ENCODE results near the gene PPA1.

The PPA1 gene

DNA sequence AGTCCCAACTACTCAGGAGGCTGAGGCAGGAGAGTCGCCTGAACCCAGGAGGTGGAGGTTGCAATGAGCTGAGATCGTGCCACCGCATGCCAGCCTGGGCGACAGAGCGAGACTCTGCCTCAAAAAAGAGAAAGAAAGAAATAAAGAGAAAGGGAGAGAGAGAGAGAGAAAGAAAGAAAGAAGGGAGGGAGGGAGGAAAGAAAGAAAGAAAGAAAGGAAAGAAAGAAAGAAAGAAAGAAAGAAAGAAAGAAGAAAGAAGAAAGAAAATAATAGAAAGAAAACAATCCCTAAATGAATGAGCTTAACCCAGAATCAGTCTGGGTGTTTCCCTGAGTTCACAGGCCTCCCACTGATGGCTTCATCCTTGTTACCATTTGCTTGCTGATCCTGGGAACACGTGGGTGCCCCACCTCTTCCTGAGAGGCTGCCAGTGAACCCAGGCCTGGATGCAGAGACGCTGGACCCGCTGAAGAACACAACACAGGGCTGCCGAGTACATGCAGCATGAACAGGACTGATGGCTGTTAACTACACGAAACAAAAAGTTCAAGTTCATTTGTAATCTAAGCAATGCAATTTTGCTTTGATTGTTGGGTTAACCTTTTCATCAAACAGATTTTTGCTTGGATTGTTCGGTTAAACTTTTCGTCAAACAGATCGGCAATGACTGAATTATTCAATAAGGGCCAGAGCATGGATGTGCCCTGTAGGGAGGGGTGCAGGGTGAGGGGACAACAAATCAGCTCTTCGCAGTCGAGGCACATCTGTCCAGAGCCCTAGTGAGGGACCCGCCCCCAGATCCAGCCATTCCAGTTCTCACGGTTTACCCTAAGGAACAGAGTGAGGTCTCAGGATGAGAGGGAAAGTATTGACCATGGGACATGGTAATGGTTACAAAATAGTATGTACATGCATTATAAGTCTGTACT is 39.0 kb upstream of the PPA1 start:
- no peaks in the 10 kb centered on the region for H3K36me3 ChIP-seq (ENCODE audit: insufficient read depth, low read length)
- H3K9me2 ChIP-seq (replicated peaks; ENCODE audit: low read depth, low read length): no peaks in the 10 kb centered on the region
- peaks cover under 1% of the 10 kb centered on the region for H3K4me1 ChIP-seq (ENCODE audit: insufficient read depth, low read length, poor library complexity, severe bottlenecking)
- H3K27me3 ChIP-seq (ENCODE audit: insufficient read depth, low read length, poor library complexity, severe bottlenecking): no peaks in the 10 kb centered on the region
- no peaks in the 10 kb centered on the region for H3K9me3 ChIP-seq (ENCODE audit: insufficient read depth, low read depth, low read length)
- H3K4me2 ChIP-seq (ENCODE audit: low read depth, low read length, poor library complexity, severe bottlenecking): peak overlapping the region; percentile 67
- H3K4me3 ChIP-seq (ENCODE audit: low read length, poor library complexity, severe bottlenecking): peak overlapping the region; percentile 54
- H3K9ac ChIP-seq (ENCODE audit: low read depth, low read length, poor library complexity, severe bottlenecking): no peak overlapping the region
- H3F3A ChIP-seq (ENCODE audit: low read depth): no peaks in the 10 kb centered on the region
- no peaks in the 10 kb centered on the region for H4K20me1 ChIP-seq (ENCODE audit: insufficient read depth, low read length, poor library complexity, severe bottlenecking)
- H3K79me2 ChIP-seq (ENCODE audit: insufficient read depth, low read length): no peaks in the 10 kb centered on the region
- TF ChIP-seq EZH2phosphoT487 (IDR thresholded peaks at IDR 0.05; ENCODE audit: borderline replicate concordance): no peak
- TF ChIP-seq, protein P1, sequence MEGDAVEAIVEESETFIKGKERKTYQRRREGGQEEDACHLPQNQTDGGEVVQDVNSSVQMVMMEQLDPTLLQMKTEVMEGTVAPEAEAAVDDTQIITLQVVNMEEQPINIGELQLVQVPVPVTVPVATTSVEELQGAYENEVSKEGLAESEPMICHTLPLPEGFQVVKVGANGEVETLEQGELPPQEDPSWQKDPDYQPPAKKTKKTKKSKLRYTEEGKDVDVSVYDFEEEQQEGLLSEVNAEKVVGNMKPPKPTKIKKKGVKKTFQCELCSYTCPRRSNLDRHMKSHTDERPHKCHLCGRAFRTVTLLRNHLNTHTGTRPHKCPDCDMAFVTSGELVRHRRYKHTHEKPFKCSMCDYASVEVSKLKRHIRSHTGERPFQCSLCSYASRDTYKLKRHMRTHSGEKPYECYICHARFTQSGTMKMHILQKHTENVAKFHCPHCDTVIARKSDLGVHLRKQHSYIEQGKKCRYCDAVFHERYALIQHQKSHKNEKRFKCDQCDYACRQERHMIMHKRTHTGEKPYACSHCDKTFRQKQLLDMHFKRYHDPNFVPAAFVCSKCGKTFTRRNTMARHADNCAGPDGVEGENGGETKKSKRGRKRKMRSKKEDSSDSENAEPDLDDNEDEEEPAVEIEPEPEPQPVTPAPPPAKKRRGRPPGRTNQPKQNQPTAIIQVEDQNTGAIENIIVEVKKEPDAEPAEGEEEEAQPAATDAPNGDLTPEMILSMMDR (conservative IDR thresholded peaks at IDR 0.05; ENCODE audit: low read length): no peak
- H2AFZ ChIP-seq (ENCODE audit: low read length): peak overlapping the region; percentile 88; the same call in 1 of the 2 replicates

DNA sequence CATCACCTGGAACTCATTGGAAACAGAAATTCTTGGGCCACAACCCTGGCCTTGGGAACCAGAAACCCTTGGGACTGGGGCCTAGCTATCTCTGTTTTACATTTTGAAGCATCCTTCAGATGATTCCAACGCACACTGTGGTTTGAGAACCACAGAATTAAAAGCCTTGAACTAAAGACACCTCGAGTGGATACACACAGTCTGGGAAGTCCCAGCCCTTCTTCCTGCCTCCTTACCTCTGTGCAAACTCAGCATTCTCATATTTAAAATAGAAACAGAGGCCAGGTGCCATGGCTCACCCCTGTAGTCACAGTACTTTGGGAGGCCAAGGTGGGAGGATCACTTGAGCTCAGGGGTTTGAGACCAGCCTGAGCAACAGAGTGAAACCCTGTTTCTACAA is 37.7 kb upstream of the PPA1 start:
- Histone ChIP-seq H2AFZ (ENCODE audit: low read length) (no peak overlapping the region), H4K20me1 (ENCODE audit: insufficient read depth, low read length, poor library complexity, severe bottlenecking) (no peaks in the 10 kb centered on the region), H3F3A (ENCODE audit: low read depth) (no peaks in the 10 kb centered on the region), H3K36me3 (ENCODE audit: insufficient read depth, low read length) (no peaks in the 10 kb centered on the region), H3K9me3 (ENCODE audit: insufficient read depth, low read depth, low read length) (no peaks in the 10 kb centered on the region), H3K79me2 (ENCODE audit: insufficient read depth, low read length) (no peaks in the 10 kb centered on the region), H3K4me2 (ENCODE audit: low read depth, low read length, poor library complexity, severe bottlenecking) (no peak overlapping the region), H3K4me1 (ENCODE audit: insufficient read depth, low read length, poor library complexity, severe bottlenecking) (peaks cover 11% of the 10 kb centered on the region), H3K9ac (ENCODE audit: low read depth, low read length, poor library complexity, severe bottlenecking) (no peak overlapping the region), H3K4me3 (ENCODE audit: low read length, poor library complexity, severe bottlenecking) (no peak overlapping the region), H3K27me3 (ENCODE audit: insufficient read depth, low read length, poor library complexity, severe bottlenecking) (no peaks in the 10 kb centered on the region), H3K9me2 (replicated peaks; ENCODE audit: low read depth, low read length) (no peaks in the 10 kb centered on the region)
- TF ChIP-seq, protein P1 (conservative IDR thresholded peaks at IDR 0.05; ENCODE audit: low read length): no peak

DNA sequence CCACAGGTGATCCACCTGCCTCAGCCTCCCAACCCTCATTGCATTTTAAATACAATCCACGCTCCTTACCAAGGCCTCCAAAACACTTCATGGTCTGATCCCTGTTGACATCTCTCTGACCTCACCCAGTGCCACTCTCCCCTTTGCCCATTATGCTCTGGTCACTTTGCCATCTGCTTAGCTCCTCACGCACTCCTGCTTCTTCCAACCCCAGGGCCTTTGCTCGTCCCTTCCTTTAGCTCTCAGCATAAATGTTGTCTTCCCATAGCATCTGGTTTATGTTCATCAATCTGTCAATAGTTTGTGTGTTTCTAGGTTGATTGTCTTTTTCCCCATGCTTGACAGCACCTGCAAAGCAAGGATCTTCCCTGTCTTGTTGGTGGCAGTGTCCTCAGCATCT is 36.5 kb upstream of the PPA1 start:
- Histone ChIP-seq H3K9me3 (ENCODE audit: insufficient read depth, low read depth, low read length) (no peaks in the 10 kb centered on the region), H3K27me3 (ENCODE audit: insufficient read depth, low read length, poor library complexity, severe bottlenecking) (no peaks in the 10 kb centered on the region), H3K36me3 (ENCODE audit: insufficient read depth, low read length) (no peaks in the 10 kb centered on the region), H2AFZ (ENCODE audit: low read length) (no peak overlapping the region), H3K79me2 (ENCODE audit: insufficient read depth, low read length) (no peaks in the 10 kb centered on the region), H3K9ac (ENCODE audit: low read depth, low read length, poor library complexity, severe bottlenecking) (no peak overlapping the region), H3K4me3 (ENCODE audit: low read length, poor library complexity, severe bottlenecking) (no peak overlapping the region), H4K20me1 (ENCODE audit: insufficient read depth, low read length, poor library complexity, severe bottlenecking) (no peaks in the 10 kb centered on the region), H3K4me1 (ENCODE audit: insufficient read depth, low read length, poor library complexity, severe bottlenecking) (peaks cover 11% of the 10 kb centered on the region), H3K9me2 (replicated peaks; ENCODE audit: low read depth, low read length) (no peaks in the 10 kb centered on the region), H3K4me2 (ENCODE audit: low read depth, low read length, poor library complexity, severe bottlenecking) (no peak overlapping the region), H3F3A (ENCODE audit: low read depth) (no peaks in the 10 kb centered on the region)
- TF ChIP-seq, protein P1 (conservative IDR thresholded peaks at IDR 0.05; ENCODE audit: low read length): no peak
- no peak for TF ChIP-seq EZH2phosphoT487 (IDR thresholded peaks at IDR 0.05; ENCODE audit: borderline replicate concordance)
